HG03097 (cell line): ENCODE results near the gene SLIT3.

Experiments
- ATAC-seq: cut with Tn5 transposase; IDR thresholded peaks from one replicate; pipeline ENCODE4 v1.9.1; 2021; ENCODE audit not compliant: unreplicated experiment, low FRiP score

The SLIT3 gene

GRCh38 chr5:169011451-169011850 is 289.5 kb downstream of the SLIT3 start:
- no peak for ATAC-seq

GRCh38 chr5:169011009-169011408 is 289.9 kb downstream of the SLIT3 start:
- no peak for ATAC-seq

- ATAC-seq = no peak
Measured at GRCh38 chr5:169009123-169009522, 291.8 kb downstream of the SLIT3 start.

- no peak for ATAC-seq
Measured at GRCh38 chr5:169006842-169007790, 293.8 kb downstream of the SLIT3 start.

- ATAC-seq = no peak
Measured at GRCh38 chr5:169004551-169004950, 296.4 kb downstream of the SLIT3 start.

- ATAC-seq = no peak
Measured at GRCh38 chr5:169003721-169004541, 297.0 kb downstream of the SLIT3 start.

- ATAC-seq = no peak
Measured at GRCh38 chr5:169002953-169003555, 297.9 kb downstream of the SLIT3 start.

- ATAC-seq = no peak
Measured at GRCh38 chr5:169001394-169001793, 299.5 kb downstream of the SLIT3 start.

- no peak for ATAC-seq
Measured at GRCh38 chr5:168995024-168995423, 305.9 kb downstream of the SLIT3 start.

GRCh38 chr5:168992687-168993086 is 308.3 kb downstream of the SLIT3 start:
- no peak for ATAC-seq

- ATAC-seq = no peak
Measured at GRCh38 chr5:168992016-168992415, 308.9 kb downstream of the SLIT3 start.

- ATAC-seq = no peak
Measured at GRCh38 chr5:168991311-168991710, 309.6 kb downstream of the SLIT3 start.

- no peak for ATAC-seq
Measured at GRCh38 chr5:168990679-168991078, 310.3 kb downstream of the SLIT3 start.

GRCh38 chr5:168989731-168990505 is 311.0 kb downstream of the SLIT3 start:
- no peak for ATAC-seq

- ATAC-seq = no peak
Measured at GRCh38 chr5:168988699-168989098, 312.2 kb downstream of the SLIT3 start.

- ATAC-seq = no peak
Measured at GRCh38 chr5:168987543-168988300, 313.2 kb downstream of the SLIT3 start.

- no peak for ATAC-seq
Measured at GRCh38 chr5:168985454-168985853, 315.5 kb downstream of the SLIT3 start.

- ATAC-seq = no peak
Measured at GRCh38 chr5:168984135-168984675, 316.7 kb downstream of the SLIT3 start.

GRCh38 chr5:168979135-168979534 is 321.8 kb downstream of the SLIT3 start:
- no peak for ATAC-seq
